MM.1S (cell line): ENCODE measurements around the gene SDK1.

Source experiments
- DNase-seq: peaks from one replicate; pipeline ENCODE4 v3.0.0-alpha.2; 2015
- H2AFZ ChIP-seq: fragments of 300-600 bp; sonication (generic); 2 replicates; pipeline ENCODE4 v1.6.0; 2016; ENCODE audit warnings: antibody characterized with exemption, low read length
- H3F3A ChIP-seq: fragments of 300-600 bp; sonication (generic); 2 replicates; pipeline ENCODE4 v1.6.1; 2016; ENCODE audit warnings: mild to moderate bottlenecking, antibody characterized with exemption, low read length, moderate library complexity, mixed read lengths; ENCODE audit not compliant: insufficient read depth
- H3K27ac ChIP-seq: fragments of 300-600 bp; sonication (generic); 2 replicates; pipeline ENCODE4 v1.5.1; 2016; ENCODE audit warnings: mild to moderate bottlenecking, low read length
- H3K27me3 ChIP-seq: fragments of 300-600 bp; sonication (generic); replicated peaks from 2 replicates; pipeline ENCODE4 v1.6.0; 2016; ENCODE audit warnings: low read length; ENCODE audit not compliant: insufficient read depth
- H3K36me3 ChIP-seq: fragments of 300-600 bp; sonication (generic); replicated peaks from 2 replicates; pipeline ENCODE4 v1.6.1; 2016; ENCODE audit warnings: mild to moderate bottlenecking, low read length, mixed read lengths; ENCODE audit not compliant: insufficient read depth
- H3K4me1 ChIP-seq: fragments of 300-600 bp; sonication (generic); 2 replicates; pipeline ENCODE4 v1.6.1; 2016; ENCODE audit warnings: low read length, mixed read lengths
- H3K4me2 ChIP-seq: fragments of 300-600 bp; sonication (generic); 2 replicates; pipeline ENCODE4 v1.6.0; 2016; ENCODE audit warnings: low read depth, low read length
- H3K4me3 ChIP-seq: fragments of 300-600 bp; sonication (generic); 2 replicates; pipeline ENCODE4 v1.5.1; 2016; ENCODE audit warnings: low read length, mixed read lengths
- H3K79me2 ChIP-seq: fragments of 300-600 bp; sonication (generic); 2 replicates; pipeline ENCODE4 v1.6.1; 2016; ENCODE audit warnings: mixed run types, low read length, mixed read lengths
- H3K9ac ChIP-seq: fragments of 300-600 bp; sonication (generic); 2 replicates; pipeline ENCODE4 v1.6.1; 2016; ENCODE audit warnings: low read length, mixed read lengths
- H3K9me2 ChIP-seq: fragments of 300-600 bp; sonication (generic); replicated peaks from 2 replicates; pipeline ENCODE4 v1.6.1; 2016; ENCODE audit warnings: mild to moderate bottlenecking, low read length, mixed read lengths; ENCODE audit not compliant: insufficient read depth
- H3K9me3 ChIP-seq: fragments of 300-600 bp; sonication (generic); replicated peaks from 2 replicates; pipeline ENCODE4 v1.6.1; 2016; ENCODE audit warnings: mild to moderate bottlenecking, low read length, mixed read lengths; ENCODE audit not compliant: insufficient read depth
- H4K20me1 ChIP-seq: fragments of 300-600 bp; sonication (generic); 2 replicates; pipeline ENCODE4 v1.6.1; 2016; ENCODE audit warnings: mild to moderate bottlenecking, low read length, moderate library complexity, mixed read lengths; ENCODE audit not compliant: insufficient read depth
- EZH2 ChIP-seq: fragments of 300-600 bp; sonication (generic); optimal IDR thresholded peaks from 2 replicates; pipeline ENCODE3; 2017; ENCODE audit warnings: low read depth, mild to moderate bottlenecking, antibody characterized with exemption, low read length, mixed read lengths
- EZH2phosphoT487 ChIP-seq: fragments of 300-600 bp; sonication (generic); IDR thresholded peaks from 2 replicates; pipeline ENCODE4 v1.6.1; 2018; ENCODE audit warnings: antibody characterized with exemption, low read length
- TF ChIP-seq, protein P1 (sequence below): fragments of 300-600 bp; sonication (generic); IDR thresholded peaks from 2 replicates; pipeline ENCODE4 v1.5.1; 2016; ENCODE audit warnings: antibody characterized with exemption, low read length, mixed read lengths

Gene SDK1

DNA sequence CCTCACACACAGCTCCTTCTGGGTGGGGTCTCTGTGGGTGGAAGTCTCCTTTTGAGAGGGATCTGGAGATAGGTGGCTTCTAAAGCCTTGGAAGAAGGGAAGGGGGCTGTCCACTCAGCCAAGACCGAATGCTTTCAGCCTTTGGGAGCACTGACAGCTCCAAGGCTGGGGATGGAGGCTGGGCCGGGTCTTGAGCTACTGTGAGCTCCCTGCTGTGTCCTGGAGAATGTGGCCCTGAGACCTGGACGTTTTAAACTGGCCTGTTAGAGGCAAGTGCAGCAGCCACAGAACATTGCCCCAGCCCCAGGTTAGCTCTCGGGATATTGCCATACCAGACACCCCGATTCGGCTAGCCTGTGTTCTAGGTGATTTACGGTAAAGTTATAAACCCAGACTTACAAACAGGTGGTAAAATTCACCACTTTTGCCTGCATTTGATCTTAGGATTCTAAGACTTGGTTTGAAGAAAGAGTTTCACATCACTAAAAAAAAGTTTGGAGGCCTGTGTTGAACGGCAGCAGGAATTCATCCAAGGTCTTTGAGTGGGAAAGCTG is 832.5 kb downstream of the SDK1 start:
- Histone ChIP-seq H2AFZ (no peak overlapping the region), H3K4me2 (no peak overlapping the region), H3F3A (no peaks in the 10 kb centered on the region), H3K36me3 (no peaks in the 10 kb centered on the region), H3K79me2 (no peaks in the 10 kb centered on the region), H3K27ac (no peak overlapping the region), H3K9me2 (no peaks in the 10 kb centered on the region), H3K9ac (no peak overlapping the region), H3K27me3 (no peaks in the 10 kb centered on the region), H3K4me3 (no peak overlapping the region), H3K4me1 (no peaks in the 10 kb centered on the region), H3K9me3 (no peaks in the 10 kb centered on the region), H4K20me1 (no peaks in the 10 kb centered on the region)
- no peak for DNase-seq
- no peak for TF ChIP-seq EZH2phosphoT487
- TF ChIP-seq EZH2, result no peak
- TF ChIP-seq, protein P1, sequence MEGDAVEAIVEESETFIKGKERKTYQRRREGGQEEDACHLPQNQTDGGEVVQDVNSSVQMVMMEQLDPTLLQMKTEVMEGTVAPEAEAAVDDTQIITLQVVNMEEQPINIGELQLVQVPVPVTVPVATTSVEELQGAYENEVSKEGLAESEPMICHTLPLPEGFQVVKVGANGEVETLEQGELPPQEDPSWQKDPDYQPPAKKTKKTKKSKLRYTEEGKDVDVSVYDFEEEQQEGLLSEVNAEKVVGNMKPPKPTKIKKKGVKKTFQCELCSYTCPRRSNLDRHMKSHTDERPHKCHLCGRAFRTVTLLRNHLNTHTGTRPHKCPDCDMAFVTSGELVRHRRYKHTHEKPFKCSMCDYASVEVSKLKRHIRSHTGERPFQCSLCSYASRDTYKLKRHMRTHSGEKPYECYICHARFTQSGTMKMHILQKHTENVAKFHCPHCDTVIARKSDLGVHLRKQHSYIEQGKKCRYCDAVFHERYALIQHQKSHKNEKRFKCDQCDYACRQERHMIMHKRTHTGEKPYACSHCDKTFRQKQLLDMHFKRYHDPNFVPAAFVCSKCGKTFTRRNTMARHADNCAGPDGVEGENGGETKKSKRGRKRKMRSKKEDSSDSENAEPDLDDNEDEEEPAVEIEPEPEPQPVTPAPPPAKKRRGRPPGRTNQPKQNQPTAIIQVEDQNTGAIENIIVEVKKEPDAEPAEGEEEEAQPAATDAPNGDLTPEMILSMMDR, result no peak

- Histone ChIP-seq H4K20me1 (no peaks in the 10 kb centered on the region), H3K9ac (no peak overlapping the region), H3K27ac (no peak overlapping the region), H3K9me2 (no peaks in the 10 kb centered on the region), H3K4me3 (no peak overlapping the region), H3K4me2 (no peak overlapping the region), H3K27me3 (no peaks in the 10 kb centered on the region), H3K9me3 (no peaks in the 10 kb centered on the region), H3F3A (no peaks in the 10 kb centered on the region), H3K4me1 (no peaks in the 10 kb centered on the region), H3K79me2 (no peaks in the 10 kb centered on the region), H2AFZ (no peak overlapping the region), H3K36me3 (no peaks in the 10 kb centered on the region)
- DNase-seq, result no peak
- TF ChIP-seq EZH2phosphoT487 (no peak), EZH2 (no peak)
- TF ChIP-seq, protein P1, result no peak
Measured at GRCh38 chr7:4134204-4134603, 833.2 kb downstream of the SDK1 start.

GRCh38 chr7:4134631-4135030 is 833.6 kb downstream of the SDK1 start:
- no peaks in the 10 kb centered on the region for H3K79me2 ChIP-seq
- TF ChIP-seq EZH2phosphoT487 (no peak), EZH2 (no peak)
- TF ChIP-seq, protein P1, result no peak
- no peak overlapping the region for H3K27ac ChIP-seq
- H3K4me3 ChIP-seq, result no peak overlapping the region
- H3K27me3 ChIP-seq, result no peaks in the 10 kb centered on the region
- H3K9me2 ChIP-seq, result no peaks in the 10 kb centered on the region
- DNase-seq, result no peak
- H4K20me1 ChIP-seq, result no peaks in the 10 kb centered on the region
- no peak overlapping the region for H2AFZ ChIP-seq
- no peaks in the 10 kb centered on the region for H3K4me1 ChIP-seq
- H3K4me2 ChIP-seq, result no peak overlapping the region
- H3K36me3 ChIP-seq, result no peaks in the 10 kb centered on the region
- H3K9ac ChIP-seq, result no peak overlapping the region
- H3F3A ChIP-seq, result no peaks in the 10 kb centered on the region
- no peaks in the 10 kb centered on the region for H3K9me3 ChIP-seq
